HL-60/S4 treated with phorbol 12-myristate 13-acetate at 8.2 ng/mL for 4 days and 3 days (cell line): Measurements from ENCODE around the gene KISS1R.
"Not testable (repeated sequence)": the region's sequence is repeated elsewhere in the genome, so short reads cannot be mapped to it uniquely, and the experiment has no call there.

Experiments
- in situ Hi-C: fragments of 300-500 bp; cut with MboI; formaldehyde crosslinking; loops from 2 replicates; pipeline ENCODE4 v1.15.0; 2022; ENCODE audit warnings: low sequenced_read_pairs

The KISS1R gene

GRCh38 chr19:879711-880438, 37.3 kb upstream of the KISS1R start:
- in situ Hi-C loops = no loop called here

- in situ Hi-C loops = no loop called here
These were observed 35.6 kb upstream of the KISS1R start for GRCh38 chr19:881385-882071.

- in situ Hi-C loops = no loop called here
These were observed 34.1 kb upstream of the KISS1R start for GRCh38 chr19:882871-883497.

- in situ Hi-C loops = no loop called here
These were observed 33.4 kb upstream of the KISS1R start for GRCh38 chr19:883661-884211.

- in situ Hi-C loops = no loop called here
These were observed 32.5 kb upstream of the KISS1R start for GRCh38 chr19:884420-885211.

- in situ Hi-C loops = no loop called here
These were observed 31.5 kb upstream of the KISS1R start for GRCh38 chr19:885536-886224.

GRCh38 chr19:887072-887471, 30.1 kb upstream of the KISS1R start:
- in situ Hi-C loops = no loop called here

- in situ Hi-C loops = no loop called here
These were observed 29.5 kb upstream of the KISS1R start for GRCh38 chr19:887599-887998.

- in situ Hi-C loops = no loop called here
These were observed 28.4 kb upstream of the KISS1R start for GRCh38 chr19:888581-889385.

- in situ Hi-C loops = no loop called here
These were observed 27.4 kb upstream of the KISS1R start for GRCh38 chr19:889662-890295.

GRCh38 chr19:890831-891230, 26.3 kb upstream of the KISS1R start:
- in situ Hi-C loops = no loop called here

- in situ Hi-C loops = not testable (repeated sequence)
These were observed 25.5 kb upstream of the KISS1R start for GRCh38 chr19:891421-892200.

GRCh38 chr19:892243-892893, 24.8 kb upstream of the KISS1R start:
- in situ Hi-C loops = no loop called here

- in situ Hi-C loops = no loop called here
These were observed 24.0 kb upstream of the KISS1R start, which contains the start of the genes MED16 and RNU6-9 for GRCh38 chr19:892894-893689. Gene MED16, minus strand, starts transcription at chr19:893187. Its CDS starts 2,056 bp downstream, at chr19:891131. Gene RNU6-9, plus strand, starts transcription at chr19:893484.

GRCh38 chr19:896434-896833, 20.7 kb upstream of the KISS1R start:
- in situ Hi-C loops = no loop called here

GRCh38 chr19:896999-897398, 20.1 kb upstream of the KISS1R start:
- in situ Hi-C loops = no loop called here
